GM06990 (cell line): Measurements from ENCODE around the gene NFIA.

Source experiments
- DNase-seq: peaks from one replicate; pipeline ENCODE4 v3.0.0-alpha.2; 2011; ENCODE audit not compliant: insufficient read length; ENCODE audit errors: extremely low read depth
- H3K27me3 ChIP-seq: replicated peaks from 2 replicates; pipeline ENCODE4 v1.6.0; 2011; ENCODE audit warnings: low read length; ENCODE audit not compliant: control insufficient read depth, insufficient read depth
- H3K36me3 ChIP-seq: 2 replicates; pipeline ENCODE4 v1.5.1; 2011; ENCODE audit warnings: low read length; ENCODE audit not compliant: control insufficient read depth, insufficient read depth
- H3K4me3 ChIP-seq: replicated peaks from 2 replicates; pipeline ENCODE4 v1.5.1; 2011; ENCODE audit warnings: low read depth, mild to moderate bottlenecking, control low read depth, low read length
- CTCF ChIP-seq: IDR thresholded peaks from 2 replicates; pipeline ENCODE4 v1.5.1; 2011; ENCODE audit warnings: low read length, control low read depth, mild to moderate bottlenecking, inconsistent platforms; ENCODE audit not compliant: insufficient read depth, poor library complexity, severe bottlenecking

NFIA gene

GRCh38 chr1:61368876-61369275 lies 286.5 kb downstream of the NFIA start:
- Histone ChIP-seq H3K36me3 (no peaks in the 10 kb centered on the region), H3K4me3 (no peak overlapping the region), H3K27me3 (no peaks in the 10 kb centered on the region)
- DNase-seq, result no peak
- no peak for TF ChIP-seq CTCF

- Histone ChIP-seq H3K36me3 (no peaks in the 10 kb centered on the region), H3K27me3 (no peaks in the 10 kb centered on the region), H3K4me3 (no peak overlapping the region)
- no peak for TF ChIP-seq CTCF
- no peak for DNase-seq
Measured at GRCh38 chr1:61370177-61370912, 288.0 kb downstream of the NFIA start.

GRCh38 chr1:61370913-61371279 lies 288.5 kb downstream of the NFIA start:
- DNase-seq, result no peak

GRCh38 chr1:61372944-61373343 lies 290.6 kb downstream of the NFIA start:
- DNase-seq, result no peak
- no peak for TF ChIP-seq CTCF
- Histone ChIP-seq H3K4me3 (no peak overlapping the region), H3K36me3 (no peaks in the 10 kb centered on the region), H3K27me3 (no peaks in the 10 kb centered on the region)

More at GRCh38 chr1:61370913-61371279, 288.5 kb downstream of the NFIA start:
- H3K4me3 ChIP-seq, result no peak overlapping the region
- H3K36me3 ChIP-seq, result no peaks in the 10 kb centered on the region
- no peaks in the 10 kb centered on the region for H3K27me3 ChIP-seq
- no peak for TF ChIP-seq CTCF

GRCh38 chr1:61374156-61374555 lies 291.8 kb downstream of the NFIA start:
- DNase-seq, result no peak
- TF ChIP-seq CTCF, result no peak
- H3K27me3 ChIP-seq, result no peaks in the 10 kb centered on the region
- no peak overlapping the region for H3K4me3 ChIP-seq
- no peaks in the 10 kb centered on the region for H3K36me3 ChIP-seq
